ENCODE data around the gene PLAAT4.

DNA sequence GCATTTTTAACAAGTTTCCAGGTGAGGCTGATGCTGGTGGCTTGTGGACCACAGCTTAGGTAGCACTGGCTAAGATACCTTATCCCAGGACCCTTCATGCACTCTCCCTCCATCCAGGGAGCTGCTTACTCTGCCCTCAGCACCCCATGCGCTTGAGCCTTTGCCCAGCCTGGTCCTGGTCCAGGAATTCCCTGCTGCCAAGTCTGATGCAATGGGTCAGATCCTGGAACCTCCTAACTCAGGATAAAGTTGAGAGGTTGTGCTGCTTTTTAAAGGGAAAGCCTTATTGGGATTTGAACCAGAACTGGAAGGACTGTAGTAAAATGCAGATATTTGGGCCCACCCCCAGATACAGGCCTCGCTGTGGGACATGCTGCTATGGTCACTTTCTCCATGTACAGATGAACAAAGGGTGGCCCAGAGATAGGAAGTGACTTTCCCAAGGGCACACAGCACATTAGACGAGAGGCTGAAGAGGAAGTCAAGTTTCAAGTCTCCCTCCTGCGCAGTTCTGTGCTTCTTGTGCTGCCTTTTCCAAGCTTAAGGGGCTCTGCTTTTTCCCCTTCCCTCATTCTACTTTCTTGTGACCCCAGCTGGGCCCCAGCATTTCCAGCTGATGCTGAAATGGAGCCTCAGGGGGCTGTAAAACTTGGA lies 31.5 kb upstream of the PLAAT4 start:
- TF ChIP-seq, protein P1, sequence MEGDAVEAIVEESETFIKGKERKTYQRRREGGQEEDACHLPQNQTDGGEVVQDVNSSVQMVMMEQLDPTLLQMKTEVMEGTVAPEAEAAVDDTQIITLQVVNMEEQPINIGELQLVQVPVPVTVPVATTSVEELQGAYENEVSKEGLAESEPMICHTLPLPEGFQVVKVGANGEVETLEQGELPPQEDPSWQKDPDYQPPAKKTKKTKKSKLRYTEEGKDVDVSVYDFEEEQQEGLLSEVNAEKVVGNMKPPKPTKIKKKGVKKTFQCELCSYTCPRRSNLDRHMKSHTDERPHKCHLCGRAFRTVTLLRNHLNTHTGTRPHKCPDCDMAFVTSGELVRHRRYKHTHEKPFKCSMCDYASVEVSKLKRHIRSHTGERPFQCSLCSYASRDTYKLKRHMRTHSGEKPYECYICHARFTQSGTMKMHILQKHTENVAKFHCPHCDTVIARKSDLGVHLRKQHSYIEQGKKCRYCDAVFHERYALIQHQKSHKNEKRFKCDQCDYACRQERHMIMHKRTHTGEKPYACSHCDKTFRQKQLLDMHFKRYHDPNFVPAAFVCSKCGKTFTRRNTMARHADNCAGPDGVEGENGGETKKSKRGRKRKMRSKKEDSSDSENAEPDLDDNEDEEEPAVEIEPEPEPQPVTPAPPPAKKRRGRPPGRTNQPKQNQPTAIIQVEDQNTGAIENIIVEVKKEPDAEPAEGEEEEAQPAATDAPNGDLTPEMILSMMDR (IDR thresholded peaks at IDR 0.05; ENCODE audit: low read depth, low read length), result no peak
- TF ChIP-seq POLR2A (IDR thresholded peaks at IDR 0.05; ENCODE audit: extremely low read depth, insufficient read length) (no peak), MYC (IDR thresholded peaks at IDR 0.05; ENCODE audit: low read depth, low read length) (no peak)
- TF ChIP-seq, protein P2, sequence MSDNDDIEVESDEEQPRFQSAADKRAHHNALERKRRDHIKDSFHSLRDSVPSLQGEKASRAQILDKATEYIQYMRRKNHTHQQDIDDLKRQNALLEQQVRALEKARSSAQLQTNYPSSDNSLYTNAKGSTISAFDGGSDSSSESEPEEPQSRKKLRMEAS (IDR thresholded peaks at IDR 0.05; ENCODE audit: low read depth, low read length), result no peak
